T-helper 1 cell treated with Interleukin-12 subunit alpha and Interleukin-12 subunit beta and Interleukin-4 antibody, amounts not matched to agents 30 μg/mL and 1 μg/mL, for 36 hours (primary cell): ENCODE data around the gene DYDC1.

Experiments used
- H3K27ac Mint-ChIP-seq: one replicate; pipeline ENCODE4 v1.8.0; 2021; ENCODE audit warnings: mild to moderate bottlenecking, mixed read lengths
- H3K27me3 Mint-ChIP-seq: one replicate; pipeline ENCODE4 v1.8.0; 2021; ENCODE audit warnings: low read depth, mixed read lengths
- H3K36me3 Mint-ChIP-seq: one replicate; pipeline ENCODE4 v1.8.0; 2021; ENCODE audit warnings: low read depth, mixed read lengths
- H3K4me1 Mint-ChIP-seq: one replicate; pipeline ENCODE4 v1.8.0; 2021; ENCODE audit warnings: low read depth, mixed read lengths
- H3K4me3 Mint-ChIP-seq: one replicate; pipeline ENCODE4 v1.8.0; 2021; ENCODE audit warnings: mild to moderate bottlenecking, moderate library complexity, mixed read lengths
- H3K9me3 Mint-ChIP-seq: one replicate; pipeline ENCODE4 v1.8.0; 2021; ENCODE audit warnings: mixed read lengths

Gene DYDC1

DNA sequence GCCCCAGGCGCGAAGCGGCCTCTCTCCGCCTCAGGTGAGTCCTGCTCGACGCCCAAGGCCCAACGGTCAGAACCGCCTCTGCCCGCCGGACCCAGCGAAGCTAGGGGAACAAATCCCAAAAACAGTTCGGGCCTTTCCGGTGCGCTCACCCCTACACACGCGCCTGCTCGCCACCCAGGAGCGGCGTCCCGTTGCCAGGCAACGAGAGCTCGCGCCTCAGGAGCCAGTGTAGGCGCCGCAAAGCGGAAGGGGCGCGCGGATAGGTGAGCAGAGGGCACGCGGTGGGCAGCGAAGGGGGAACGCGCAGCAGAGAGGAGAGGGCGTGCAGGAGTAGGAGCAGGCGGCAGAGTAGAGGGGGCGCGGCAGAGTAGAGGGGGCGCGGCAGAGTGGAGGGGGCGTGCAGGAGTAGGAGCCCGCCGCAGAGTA is at the start of gene DYDC1, which contains the start of gene DYDC2:
TSS of gene DYDC1 (minus strand) at position 193 of the 426 bp plus-strand sequence. CDS start 4,154 bp downstream, outside the sequence.
TSS of gene DYDC2 (plus strand) at position 219 of the 426 bp plus-strand sequence. CDS start 5,663 bp downstream, outside the sequence.
- Mint-ChIP-seq H3K4me3 (peak within 1 kb of the TSS; percentile 56), H3K9me3 (no peaks in the 10 kb centered on the region), H3K36me3 (no peaks in the 10 kb centered on the region), H3K4me1 (no peaks in the 10 kb centered on the region), H3K27me3 (peaks cover 51% of the 10 kb centered on the region), H3K27ac (no peak within 1 kb of the TSS)

GRCh38 chr10:80406204-80406603 is 49.6 kb upstream of the DYDC1 start:
- peaks cover 11% of the 10 kb centered on the region for H3K4me1 Mint-ChIP-seq
- H3K4me3 Mint-ChIP-seq, result no peak overlapping the region
- H3K36me3 Mint-ChIP-seq, result no peaks in the 10 kb centered on the region
- no peaks in the 10 kb centered on the region for H3K9me3 Mint-ChIP-seq
- no peak overlapping the region for H3K27ac Mint-ChIP-seq
- H3K27me3 Mint-ChIP-seq, result peaks cover 17% of the 10 kb centered on the region

- Mint-ChIP-seq H3K9me3 (no peaks in the 10 kb centered on the region), H3K4me1 (peaks cover 7% of the 10 kb centered on the region), H3K27me3 (peaks cover 22% of the 10 kb centered on the region)
Measured at GRCh38 chr10:80405626-80406025, 49.1 kb upstream of the DYDC1 start.

DNA sequence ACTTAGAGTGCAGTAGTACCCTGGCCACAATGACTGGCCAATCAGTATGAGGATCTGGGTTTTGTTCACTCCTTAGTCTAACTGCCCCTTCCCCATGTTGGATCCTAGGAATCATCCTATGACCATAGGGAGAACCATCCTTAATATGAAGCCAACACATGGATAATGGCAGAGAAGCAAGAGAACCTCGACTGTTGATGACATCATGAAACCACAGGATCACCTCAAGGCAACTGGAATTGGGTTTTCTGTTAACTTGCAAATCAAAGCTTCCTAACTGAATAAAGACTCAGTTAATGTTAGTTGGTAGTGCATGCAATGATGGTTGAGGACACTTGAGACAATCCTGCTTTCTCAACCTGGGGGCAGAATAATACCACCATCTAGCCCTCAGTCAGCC is 48.5 kb upstream of the DYDC1 start:
- no peaks in the 10 kb centered on the region for H3K36me3 Mint-ChIP-seq
- H3K27me3 Mint-ChIP-seq, result peaks cover 25% of the 10 kb centered on the region
- H3K9me3 Mint-ChIP-seq, result no peaks in the 10 kb centered on the region
- no peak overlapping the region for H3K4me3 Mint-ChIP-seq
- peaks cover 7% of the 10 kb centered on the region for H3K4me1 Mint-ChIP-seq
- no peak overlapping the region for H3K27ac Mint-ChIP-seq

More at GRCh38 chr10:80405626-80406025, 49.1 kb upstream of the DYDC1 start:
- Mint-ChIP-seq H3K4me3 (no peak overlapping the region), H3K27ac (no peak overlapping the region), H3K36me3 (no peaks in the 10 kb centered on the region)

- Mint-ChIP-seq H3K4me1 (no peaks in the 10 kb centered on the region), H3K27me3 (peaks cover 14% of the 10 kb centered on the region), H3K4me3 (no peak overlapping the region), H3K9me3 (no peaks in the 10 kb centered on the region), H3K27ac (no peak overlapping the region), H3K36me3 (no peaks in the 10 kb centered on the region)
Measured at GRCh38 chr10:80400136-80400804, 43.7 kb upstream of the DYDC1 start.

DNA sequence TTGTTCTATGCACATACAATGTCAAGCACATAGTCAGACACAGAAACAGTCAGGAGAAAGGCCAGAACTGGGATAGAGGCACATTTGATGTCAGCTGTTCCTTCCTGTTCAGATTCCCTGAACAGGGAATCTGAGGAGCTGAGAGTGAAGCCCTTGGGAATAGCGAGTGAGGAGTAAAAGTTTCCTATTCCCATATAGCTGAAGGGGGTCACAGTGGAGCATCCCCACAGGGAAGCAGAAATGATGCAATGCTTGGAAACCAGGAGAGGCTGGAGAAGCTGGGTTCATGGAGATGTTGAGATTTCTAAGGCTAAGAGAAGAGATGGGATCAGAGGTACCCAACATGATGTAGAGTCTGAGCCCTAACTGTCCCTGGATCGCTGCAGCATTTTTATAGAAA is 40.5 kb upstream of the DYDC1 start:
- peaks cover 15% of the 10 kb centered on the region for H3K27me3 Mint-ChIP-seq
- no peak overlapping the region for H3K27ac Mint-ChIP-seq
- no peak overlapping the region for H3K4me3 Mint-ChIP-seq
- H3K36me3 Mint-ChIP-seq, result no peaks in the 10 kb centered on the region
- H3K4me1 Mint-ChIP-seq, result no peaks in the 10 kb centered on the region
- no peaks in the 10 kb centered on the region for H3K9me3 Mint-ChIP-seq

DNA sequence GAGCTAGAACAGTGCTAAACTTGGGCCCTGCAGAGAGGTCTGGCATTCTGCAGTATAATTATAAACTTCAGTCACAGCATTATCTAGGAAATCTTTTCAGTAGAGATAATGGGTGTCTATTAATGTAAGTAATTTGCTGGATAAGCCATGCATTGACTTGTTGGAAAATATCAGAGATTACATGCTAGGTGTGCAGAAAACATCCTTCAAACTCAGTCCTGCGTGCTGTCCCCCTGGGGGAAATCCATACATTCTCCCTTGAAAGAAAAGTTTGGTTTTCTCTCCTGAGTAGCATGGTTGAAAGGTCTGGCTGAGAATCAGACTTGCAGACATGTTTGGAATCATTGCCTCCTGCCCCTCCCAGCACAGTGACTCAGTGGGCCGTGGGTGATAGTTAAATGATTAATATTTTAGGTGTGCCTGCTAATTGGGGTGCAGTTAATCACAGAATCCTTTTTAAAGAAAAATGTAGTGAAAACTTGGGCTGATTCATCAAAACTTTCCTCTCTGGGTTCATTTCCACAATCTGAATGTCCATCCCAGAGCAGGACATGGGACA is 37.9 kb upstream of the DYDC1 start:
- Mint-ChIP-seq H3K4me1 (no peaks in the 10 kb centered on the region), H3K36me3 (no peaks in the 10 kb centered on the region), H3K9me3 (no peaks in the 10 kb centered on the region), H3K4me3 (no peak overlapping the region), H3K27ac (no peak overlapping the region), H3K27me3 (peaks cover 13% of the 10 kb centered on the region)

DNA sequence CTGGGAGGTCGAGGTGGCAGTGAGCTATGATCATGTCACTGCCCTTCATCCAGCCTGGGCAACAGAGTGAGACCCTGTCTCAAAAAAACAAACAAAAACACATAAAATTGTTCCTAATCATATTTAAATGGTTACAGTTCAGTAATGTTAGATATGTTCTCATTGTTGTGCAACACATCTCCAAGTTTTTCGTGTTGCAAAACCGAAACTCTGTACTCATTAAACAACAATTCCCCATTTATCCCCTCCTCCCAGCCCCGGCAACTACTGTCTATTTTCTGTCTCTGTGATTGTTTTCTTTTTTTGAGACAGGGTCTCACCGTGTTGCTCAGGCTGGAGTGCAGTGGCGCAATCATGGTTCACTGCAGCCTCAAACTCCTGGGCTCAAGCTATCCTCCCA is 35.7 kb upstream of the DYDC1 start:
- H3K4me1 Mint-ChIP-seq, result no peaks in the 10 kb centered on the region
- no peak overlapping the region for H3K4me3 Mint-ChIP-seq
- H3K9me3 Mint-ChIP-seq, result no peaks in the 10 kb centered on the region
- no peak overlapping the region for H3K27ac Mint-ChIP-seq
- H3K27me3 Mint-ChIP-seq, result peaks cover 13% of the 10 kb centered on the region
- H3K36me3 Mint-ChIP-seq, result no peaks in the 10 kb centered on the region

DNA sequence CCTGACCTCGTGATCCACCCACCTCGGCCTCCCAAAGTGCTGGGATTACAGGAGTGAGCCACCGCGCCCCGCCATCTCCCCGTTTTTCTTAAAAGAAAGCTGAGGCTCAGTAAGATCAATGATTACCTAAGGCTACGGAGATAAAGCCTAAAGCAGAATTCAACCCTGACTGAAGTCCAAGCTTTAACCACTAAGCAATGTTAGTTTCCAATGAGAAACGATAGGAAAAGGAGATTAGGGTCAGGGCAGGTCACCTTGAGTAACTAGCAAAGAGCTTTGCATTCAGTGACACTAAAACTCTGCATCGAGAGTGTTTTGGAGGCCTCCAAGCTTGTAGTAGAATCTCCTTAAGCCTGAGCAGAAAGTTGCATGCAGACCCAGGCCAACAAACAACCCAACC is 34.2 kb upstream of the DYDC1 start:
- H3K36me3 Mint-ChIP-seq, result no peaks in the 10 kb centered on the region
- no peaks in the 10 kb centered on the region for H3K9me3 Mint-ChIP-seq
- peaks cover 12% of the 10 kb centered on the region for H3K27me3 Mint-ChIP-seq
- no peak overlapping the region for H3K4me3 Mint-ChIP-seq
- no peaks in the 10 kb centered on the region for H3K4me1 Mint-ChIP-seq
- no peak overlapping the region for H3K27ac Mint-ChIP-seq

- Mint-ChIP-seq H3K4me3 (no peak overlapping the region), H3K27me3 (peaks cover 6% of the 10 kb centered on the region), H3K4me1 (peaks cover 15% of the 10 kb centered on the region), H3K27ac (no peak overlapping the region), H3K9me3 (no peaks in the 10 kb centered on the region), H3K36me3 (no peaks in the 10 kb centered on the region)
Measured at GRCh38 chr10:80382989-80383388, 26.4 kb upstream of the DYDC1 start.

- no peaks in the 10 kb centered on the region for H3K36me3 Mint-ChIP-seq
- peaks cover 10% of the 10 kb centered on the region for H3K27me3 Mint-ChIP-seq
- H3K4me1 Mint-ChIP-seq, result peaks cover 15% of the 10 kb centered on the region
- H3K9me3 Mint-ChIP-seq, result no peaks in the 10 kb centered on the region
- H3K27ac Mint-ChIP-seq, result no peak overlapping the region
- H3K4me3 Mint-ChIP-seq, result no peak overlapping the region
Measured at GRCh38 chr10:80380185-80380584, 23.6 kb upstream of the DYDC1 start.

- Mint-ChIP-seq H3K27ac (no peak overlapping the region), H3K4me1 (peaks cover 15% of the 10 kb centered on the region), H3K27me3 (peaks cover 10% of the 10 kb centered on the region), H3K36me3 (no peaks in the 10 kb centered on the region), H3K9me3 (no peaks in the 10 kb centered on the region), H3K4me3 (no peak overlapping the region)
Measured at GRCh38 chr10:80379701-80380100, 23.1 kb upstream of the DYDC1 start.

- Mint-ChIP-seq H3K4me1 (peaks cover 5% of the 10 kb centered on the region), H3K4me3 (no peak overlapping the region), H3K36me3 (no peaks in the 10 kb centered on the region), H3K9me3 (no peaks in the 10 kb centered on the region), H3K27me3 (peaks cover 7% of the 10 kb centered on the region), H3K27ac (no peak overlapping the region)
Measured at GRCh38 chr10:80373502-80373901, 16.9 kb upstream of the DYDC1 start.

GRCh38 chr10:80372675-80373074 is 16.1 kb upstream of the DYDC1 start:
- H3K36me3 Mint-ChIP-seq, result peaks cover 2% of the 10 kb centered on the region
- no peak overlapping the region for H3K27ac Mint-ChIP-seq
- H3K9me3 Mint-ChIP-seq, result peaks cover 4% of the 10 kb centered on the region
- H3K4me1 Mint-ChIP-seq, result no peaks in the 10 kb centered on the region
- H3K4me3 Mint-ChIP-seq, result no peak overlapping the region
- peaks cover 7% of the 10 kb centered on the region for H3K27me3 Mint-ChIP-seq

GRCh38 chr10:80371467-80371866 is 14.9 kb upstream of the DYDC1 start:
- peaks cover 2% of the 10 kb centered on the region for H3K36me3 Mint-ChIP-seq
- no peaks in the 10 kb centered on the region for H3K4me1 Mint-ChIP-seq
- no peak overlapping the region for H3K27ac Mint-ChIP-seq
- H3K4me3 Mint-ChIP-seq, result no peak overlapping the region
- H3K9me3 Mint-ChIP-seq, result peaks cover 11% of the 10 kb centered on the region
- peaks cover 5% of the 10 kb centered on the region for H3K27me3 Mint-ChIP-seq
